NOMO-1 treated with DMSO at 0.1 percent for 48 hours (cell line): Measurements from ENCODE around the gene CHRNB1.
A peak's percentile ranks its signal among the peaks of the same experiment; 100 is the strongest.
"Not testable (repeated sequence)": the region's sequence is repeated elsewhere in the genome, so short reads cannot be mapped to it uniquely, and the experiment has no call there.

Experiments used
- DNase-seq: peaks from one replicate; lab custom pipeline; 2025; ENCODE audit not compliant: unreplicated experiment; lab: John Stamatoyannopoulos, UW

The CHRNB1 gene

DNA sequence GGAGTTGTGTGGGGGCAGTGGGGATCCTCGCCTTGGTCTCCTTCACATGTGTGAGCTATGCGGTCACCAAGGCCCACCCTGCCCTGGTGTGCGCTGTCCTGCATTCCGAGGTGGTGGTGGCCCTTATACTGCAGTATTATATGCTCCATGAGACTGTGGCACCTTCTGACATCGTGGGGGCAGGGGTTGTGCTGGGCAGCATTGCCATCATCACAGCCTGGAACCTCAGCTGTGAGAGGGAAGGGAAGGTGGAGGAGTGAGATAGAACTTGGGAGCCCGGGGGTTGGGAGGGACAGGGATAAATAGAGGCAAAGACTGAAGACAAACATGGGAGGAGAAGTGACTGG is 37.9 kb downstream of the CHRNB1 start:
- DNase-seq = not testable (repeated sequence)

GRCh38 chr17:7483255-7484066 is 38.6 kb downstream of the CHRNB1 start:
- peak; percentile 94 for DNase-seq

DNA sequence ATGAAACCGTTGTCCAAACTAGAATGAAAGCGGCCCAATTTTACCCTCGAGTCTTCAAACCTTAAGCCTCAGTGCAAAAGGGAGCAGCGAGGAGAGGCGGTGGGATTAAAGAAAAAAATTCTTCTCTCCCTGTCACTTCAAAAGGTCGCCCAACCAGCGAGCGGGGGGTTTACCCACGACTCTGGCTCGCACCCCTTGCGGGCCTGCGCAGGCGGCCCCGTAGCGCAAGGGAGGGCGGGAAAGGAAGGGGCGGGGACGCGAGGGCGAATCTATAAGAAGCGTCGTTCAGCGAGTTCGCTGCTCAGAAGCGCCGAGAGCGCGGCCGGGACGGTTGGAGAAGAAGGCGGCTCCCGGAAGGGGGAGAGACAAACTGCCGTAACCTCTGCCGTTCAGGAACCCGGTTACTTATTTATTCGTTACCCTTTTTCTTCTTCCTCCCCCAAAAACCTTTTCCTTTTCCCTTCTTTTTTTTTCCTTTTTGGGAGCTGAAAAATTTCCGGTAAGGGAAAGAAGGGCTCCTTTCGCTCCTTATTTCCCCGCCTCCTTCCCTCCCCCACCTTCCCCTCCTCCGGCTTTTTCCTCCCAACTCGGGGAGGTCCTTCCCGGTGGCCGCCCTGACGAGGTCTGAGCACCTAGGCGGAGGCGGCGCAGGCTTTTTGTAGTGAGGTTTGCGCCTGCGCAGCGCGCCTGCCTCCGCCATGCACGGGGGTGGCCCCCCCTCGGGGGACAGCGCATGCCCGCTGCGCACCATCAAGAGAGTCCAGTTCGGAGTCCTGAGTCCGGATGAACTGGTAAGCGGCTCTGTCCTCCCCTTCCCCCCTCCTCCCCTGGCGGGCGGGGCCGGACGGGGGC is 39.4 kb downstream of the CHRNB1 start, which contains the start of gene POLR2A:
Gene POLR2A (plus strand): TSS at position 300 of the 852 bp plus-strand sequence.
- DNase-seq = peak; percentile 94

- peak; percentile 72 for DNase-seq
Measured at GRCh38 chr17:7484919-7485377, 40.1 kb downstream of the CHRNB1 start.

GRCh38 chr17:7486181-7486580 is 41.3 kb downstream of the CHRNB1 start:
- DNase-seq = no peak

GRCh38 chr17:7490144-7490543 is 45.3 kb downstream of the CHRNB1 start:
- no peak for DNase-seq

DNA sequence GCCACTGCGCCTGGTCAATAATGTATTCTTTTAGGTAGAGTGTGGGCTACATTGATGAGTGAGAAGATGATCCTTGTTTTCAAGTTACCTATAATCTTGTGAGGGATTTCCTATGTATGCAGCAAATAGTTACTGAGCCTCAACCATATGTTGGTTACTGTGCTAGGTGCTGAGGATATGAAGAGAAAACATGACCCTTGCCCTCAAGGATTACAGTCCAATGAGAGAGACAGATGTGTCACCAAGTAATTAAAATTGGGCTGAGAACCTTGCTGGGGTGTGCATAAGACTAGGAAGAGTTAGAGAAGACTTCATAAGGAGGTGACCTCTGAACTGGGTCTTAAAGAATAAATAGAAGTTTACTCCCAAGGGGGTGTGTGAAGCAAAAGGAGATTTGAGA is 46.7 kb downstream of the CHRNB1 start:
- DNase-seq = no peak

DNA sequence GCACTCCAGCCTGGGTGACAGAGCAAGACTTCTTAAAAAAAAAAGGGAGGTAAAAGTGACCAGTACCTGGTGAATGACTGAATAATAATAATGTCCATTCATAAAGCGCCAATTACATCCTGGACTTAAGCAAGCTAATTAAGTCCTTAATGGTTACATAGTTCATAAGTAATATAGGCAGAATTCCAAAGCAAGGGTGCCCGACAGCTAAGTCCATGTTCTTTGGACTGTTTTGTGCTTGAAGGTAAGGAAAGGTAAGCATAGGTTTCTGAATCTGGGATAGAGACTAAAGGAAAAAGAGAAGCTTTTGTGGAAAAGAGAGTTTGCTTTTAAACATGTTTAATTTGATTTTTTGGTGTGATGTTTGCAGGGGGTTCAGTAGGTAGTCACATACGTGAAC is 49.1 kb downstream of the CHRNB1 start:
- DNase-seq = no peak

DNA sequence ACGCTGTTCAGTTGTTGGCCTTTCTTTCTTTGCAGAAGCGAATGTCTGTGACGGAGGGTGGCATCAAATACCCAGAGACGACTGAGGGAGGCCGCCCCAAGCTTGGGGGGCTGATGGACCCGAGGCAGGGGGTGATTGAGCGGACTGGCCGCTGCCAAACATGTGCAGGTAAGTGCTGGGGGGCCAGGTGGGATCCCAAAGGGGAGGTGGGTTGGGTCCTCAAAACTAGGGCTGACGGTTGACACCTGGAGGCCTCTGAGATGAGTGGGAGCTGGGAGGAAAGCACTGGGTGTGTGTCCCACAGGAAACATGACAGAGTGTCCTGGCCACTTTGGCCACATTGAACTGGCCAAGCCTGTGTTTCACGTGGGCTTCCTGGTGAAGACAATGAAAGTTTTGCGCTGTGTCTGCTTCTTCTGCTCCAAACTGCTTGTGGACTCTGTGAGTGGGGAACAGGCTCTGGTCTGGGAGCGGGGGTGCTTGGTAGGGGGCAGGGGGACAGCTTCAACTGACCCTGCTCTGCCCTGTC is 51.1 kb downstream of the CHRNB1 start:
- no peak for DNase-seq

GRCh38 chr17:7496470-7497183 is 51.8 kb downstream of the CHRNB1 start:
- no peak for DNase-seq

- DNase-seq = no peak
Measured at GRCh38 chr17:7497228-7497627, 52.4 kb downstream of the CHRNB1 start.

DNA sequence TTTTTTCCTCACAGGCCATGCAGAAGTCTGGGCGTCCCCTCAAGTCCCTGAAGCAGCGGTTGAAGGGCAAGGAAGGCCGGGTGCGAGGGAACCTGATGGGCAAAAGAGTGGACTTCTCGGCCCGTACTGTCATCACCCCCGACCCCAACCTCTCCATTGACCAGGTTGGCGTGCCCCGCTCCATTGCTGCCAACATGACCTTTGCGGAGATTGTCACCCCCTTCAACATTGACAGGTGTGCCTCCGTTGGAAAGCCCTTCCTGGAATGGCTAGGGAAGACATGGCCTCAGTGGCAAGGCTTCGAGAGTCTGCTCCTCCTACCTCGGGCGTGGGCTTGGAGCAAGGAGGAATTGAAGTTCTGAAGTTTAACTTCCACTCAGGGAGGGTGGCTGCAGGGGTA is 52.8 kb downstream of the CHRNB1 start:
- DNase-seq = no peak

DNA sequence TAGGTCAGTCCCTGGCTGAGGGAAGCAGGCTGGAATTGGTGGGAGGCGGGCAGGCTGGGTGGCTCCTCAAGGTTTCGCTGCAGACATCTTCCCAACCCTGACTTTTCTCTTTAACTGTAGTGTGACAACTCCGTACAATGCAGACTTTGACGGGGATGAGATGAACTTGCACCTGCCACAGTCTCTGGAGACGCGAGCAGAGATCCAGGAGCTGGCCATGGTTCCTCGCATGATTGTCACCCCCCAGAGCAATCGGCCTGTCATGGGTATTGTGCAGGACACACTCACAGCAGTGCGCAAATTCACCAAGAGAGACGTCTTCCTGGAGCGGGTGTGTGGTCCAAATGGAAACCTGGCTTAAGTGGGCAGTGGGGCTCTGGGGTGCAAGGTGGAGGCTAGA is 54.3 kb downstream of the CHRNB1 start:
- no peak for DNase-seq

DNA sequence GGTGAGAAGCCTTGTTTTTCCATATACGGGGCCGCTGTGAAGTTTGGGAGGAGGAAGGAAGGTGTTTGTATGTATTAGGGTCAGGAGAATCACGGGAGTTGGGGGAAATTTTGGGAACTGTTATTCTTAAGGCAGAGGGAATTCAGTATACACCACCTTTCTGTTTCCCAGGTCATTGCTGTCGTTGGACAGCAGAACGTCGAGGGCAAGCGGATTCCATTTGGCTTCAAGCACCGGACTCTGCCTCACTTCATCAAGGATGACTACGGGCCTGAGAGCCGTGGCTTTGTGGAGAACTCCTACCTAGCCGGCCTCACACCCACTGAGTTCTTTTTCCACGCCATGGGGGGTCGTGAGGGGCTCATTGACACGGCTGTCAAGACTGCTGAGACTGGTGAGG is 56.9 kb downstream of the CHRNB1 start:
- no peak for DNase-seq

- DNase-seq = no peak
Measured at GRCh38 chr17:7502171-7502847, 57.4 kb downstream of the CHRNB1 start.

- no peak for DNase-seq
Measured at GRCh38 chr17:7502987-7503386, 58.1 kb downstream of the CHRNB1 start.

DNA sequence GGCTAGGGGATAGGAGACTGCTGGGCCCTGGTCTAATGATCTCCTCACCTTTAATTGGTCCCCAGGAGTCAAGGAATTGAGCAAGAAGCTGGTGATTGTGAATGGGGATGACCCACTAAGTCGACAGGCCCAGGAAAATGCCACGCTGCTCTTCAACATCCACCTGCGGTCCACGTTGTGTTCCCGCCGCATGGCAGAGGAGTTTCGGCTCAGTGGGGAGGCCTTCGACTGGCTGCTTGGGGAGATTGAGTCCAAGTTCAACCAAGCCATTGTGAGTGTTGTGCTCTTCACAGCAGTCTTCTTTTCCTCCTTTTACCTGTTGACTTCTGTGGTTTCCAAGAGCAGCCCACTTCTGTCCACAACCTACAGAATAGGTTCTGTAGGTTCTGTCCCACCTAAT is 58.7 kb downstream of the CHRNB1 start:
- no peak for DNase-seq
